ENCODE data around the gene ADK. TPM values are rescaled to one million over a fixed set of nuclear protein-coding genes. Genes with fewer than 3 reads are reported as not detected.

Gene ADK
- total RNA-seq, 1 donor from 2014 or later = 27.1 TPM

DNA sequence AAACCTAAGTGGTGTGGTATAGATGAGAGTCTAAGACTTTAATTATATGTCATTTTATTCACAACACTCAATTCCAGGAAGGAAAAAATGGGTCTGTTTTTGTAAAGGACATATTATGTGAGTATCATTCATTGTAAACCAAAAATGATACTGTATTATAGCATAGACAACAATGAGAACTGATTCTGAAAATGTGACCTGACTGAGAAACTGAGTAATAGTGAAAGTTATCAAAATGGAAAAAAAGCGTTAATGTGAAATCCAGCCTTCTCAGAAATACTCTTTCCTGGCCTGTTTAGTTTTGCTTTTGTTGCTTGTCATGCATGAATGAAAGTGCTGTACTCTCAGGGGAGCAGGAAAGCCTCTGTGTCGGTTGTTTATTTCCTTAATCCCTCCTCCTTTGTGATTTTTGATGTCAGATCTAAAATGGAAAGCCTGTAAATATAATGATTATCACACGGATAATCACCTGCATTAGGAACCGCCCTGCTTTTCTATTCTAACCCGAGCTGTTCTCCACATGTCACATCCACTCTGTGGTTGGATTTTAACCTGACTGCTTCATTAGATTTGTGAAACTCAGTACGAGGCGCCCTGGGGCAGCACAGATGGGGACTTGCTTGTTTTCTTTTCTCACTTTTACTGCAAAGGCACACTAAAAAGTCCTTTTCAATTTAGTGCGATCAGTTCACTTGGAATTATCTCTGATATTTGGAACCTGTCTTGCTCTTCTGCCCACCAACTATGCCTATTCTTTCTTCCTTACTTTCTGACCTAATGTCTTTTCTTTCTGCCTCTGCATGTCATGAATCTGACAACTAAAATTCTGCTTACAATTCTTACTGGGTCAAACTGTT is 434.4 kb downstream of the ADK start:
- intact Hi-C loops (cut with micrococcal nuclease) = loop anchor here (1.0 to 5.0 kb wide), 16 partner anchors 83 to 1173 kb away; partner anchors contain the start of genes ADK, ANXA7, AP3M1 and KAT6B

DNA sequence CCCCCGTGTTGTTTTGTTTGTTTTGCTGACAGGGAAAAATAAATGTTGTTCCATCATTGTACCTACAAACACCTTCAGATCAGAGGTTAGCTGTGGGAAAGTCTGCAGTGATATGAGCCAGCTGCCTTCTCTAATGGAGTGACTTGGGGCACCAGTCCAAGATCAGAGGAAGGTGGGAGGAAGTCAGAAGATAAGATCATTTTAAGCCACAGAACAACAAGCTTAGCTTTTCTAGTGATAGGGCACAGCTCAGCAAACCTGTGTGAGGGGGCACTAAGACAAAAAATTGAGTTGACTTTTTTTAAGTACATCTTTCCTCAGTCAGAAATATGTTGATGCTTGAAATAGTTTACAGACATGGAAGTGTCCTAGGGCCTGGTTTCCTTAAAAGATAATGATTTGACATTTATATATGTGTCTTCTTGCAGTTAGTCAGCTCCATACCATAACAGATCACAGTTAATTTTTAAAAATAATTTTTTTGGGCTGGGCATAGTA is 435.1 kb downstream of the ADK start:
- intact Hi-C loops (cut with micrococcal nuclease) = loop anchor here (2.0 to 5.0 kb wide), 8 partner anchors 84 to 1174 kb away; partner anchors contain the start of genes ANXA7 and VCL

DNA sequence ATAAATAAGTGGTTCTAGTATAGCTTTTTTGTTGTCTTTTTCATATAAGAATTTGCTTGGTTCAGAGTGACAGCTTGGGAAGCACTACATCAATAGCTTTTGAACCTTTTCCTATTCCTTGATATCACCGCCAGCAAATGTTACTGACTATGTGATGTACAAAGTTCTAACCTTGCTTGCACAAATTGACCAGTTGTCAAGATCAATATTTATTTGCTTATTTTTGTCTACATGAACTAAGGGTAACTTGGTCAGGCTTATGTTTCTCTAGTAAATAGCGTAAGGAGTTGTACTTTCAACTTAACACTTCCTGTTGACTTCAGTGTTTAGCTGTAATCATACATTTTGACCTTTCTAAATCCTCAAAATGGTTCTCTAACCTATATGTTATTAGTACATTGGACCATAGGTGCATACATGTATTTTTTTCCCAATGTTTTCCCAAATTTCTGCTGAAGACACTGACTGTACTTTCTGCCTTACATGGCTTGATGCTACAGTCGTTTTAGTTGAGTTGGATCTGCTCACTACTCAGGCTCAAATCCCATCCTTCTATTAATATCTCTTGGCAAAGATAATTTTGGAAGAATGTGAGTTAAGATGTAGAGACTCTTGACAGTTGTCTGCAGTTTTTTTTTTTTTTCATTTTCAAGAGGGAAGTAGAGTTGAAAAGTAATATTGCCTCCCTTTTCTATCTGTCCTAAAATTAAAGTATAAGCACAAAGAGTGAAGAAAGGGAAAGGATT is 436.3 kb downstream of the ADK start:
- intact Hi-C loops (cut with micrococcal nuclease) = loop anchor here (2.0 to 5.0 kb wide), 8 partner anchors 85 to 1175 kb away; partner anchors contain the start of genes ANXA7 and VCL

DNA sequence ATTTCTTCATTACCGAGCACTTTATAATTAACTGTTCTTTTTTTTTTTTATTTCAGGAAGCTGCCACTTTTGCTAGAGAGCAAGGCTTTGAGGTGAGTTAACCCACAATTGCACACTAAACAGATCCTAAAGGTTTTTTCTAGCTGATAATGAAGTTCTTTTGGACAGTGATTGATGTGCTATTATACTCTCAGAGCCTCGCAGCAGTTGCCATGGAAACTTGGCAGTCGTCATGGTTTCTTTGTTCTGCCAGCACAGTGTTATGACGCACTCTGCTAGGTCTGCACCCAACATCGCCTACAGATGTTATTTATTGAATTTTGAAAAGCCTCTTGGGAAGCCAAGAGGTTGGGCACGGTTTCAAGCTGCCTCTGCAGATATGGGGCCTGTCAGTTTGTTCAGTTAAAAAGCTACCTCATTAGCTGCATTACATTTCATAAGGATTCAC is 438.2 kb downstream of the ADK start:
- intact Hi-C loops (cut with micrococcal nuclease) = loop anchor here (1.0 to 5.0 kb wide), 8 partner anchors 87 to 1177 kb away; partner anchors contain the start of genes ANXA7, KAT6B and VCL

DNA sequence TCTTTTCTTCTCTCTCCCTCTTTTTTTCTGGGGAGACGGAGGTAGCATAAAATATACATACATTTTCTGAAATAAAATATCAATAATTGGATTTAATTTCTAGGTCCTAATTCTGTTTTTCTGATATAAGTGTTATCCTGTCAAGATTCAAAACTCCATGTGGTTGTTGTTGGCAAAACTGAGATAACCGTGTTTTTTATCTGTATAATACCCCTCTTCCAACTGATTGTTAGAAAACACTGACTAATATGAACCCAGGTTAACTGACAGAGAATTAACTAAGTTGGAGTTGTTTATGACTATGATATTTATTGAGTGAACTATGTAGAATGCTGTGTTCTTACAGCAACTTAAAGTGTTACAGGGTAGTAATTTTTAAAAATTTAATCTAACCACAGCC is 438.8 kb downstream of the ADK start:
- intact Hi-C loops (cut with micrococcal nuclease) = loop anchor here (1.0 to 5.0 kb wide), 8 partner anchors 88 to 1178 kb away; partner anchors contain the start of genes ANXA7, KAT6B and VCL

DNA sequence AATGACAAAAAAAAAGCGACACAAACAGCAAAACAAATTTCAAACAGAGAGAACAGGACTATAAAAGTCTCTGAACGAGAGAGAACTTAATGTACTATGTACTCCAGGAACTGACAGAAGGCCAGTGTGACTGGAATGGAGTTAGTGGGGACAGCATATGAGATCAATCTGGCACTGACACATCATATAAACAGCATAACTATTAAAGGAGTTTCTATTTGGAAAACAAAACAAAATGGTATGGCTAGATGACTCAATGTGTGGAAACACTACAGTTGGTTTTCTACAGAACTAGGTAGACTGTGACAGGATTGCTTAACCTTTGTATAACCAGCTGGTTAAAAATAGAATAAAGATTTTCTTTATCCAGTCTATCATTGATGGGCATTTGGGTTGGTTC is 442.4 kb downstream of the ADK start:
- intact Hi-C loops (cut with micrococcal nuclease) = no loop called here

DNA sequence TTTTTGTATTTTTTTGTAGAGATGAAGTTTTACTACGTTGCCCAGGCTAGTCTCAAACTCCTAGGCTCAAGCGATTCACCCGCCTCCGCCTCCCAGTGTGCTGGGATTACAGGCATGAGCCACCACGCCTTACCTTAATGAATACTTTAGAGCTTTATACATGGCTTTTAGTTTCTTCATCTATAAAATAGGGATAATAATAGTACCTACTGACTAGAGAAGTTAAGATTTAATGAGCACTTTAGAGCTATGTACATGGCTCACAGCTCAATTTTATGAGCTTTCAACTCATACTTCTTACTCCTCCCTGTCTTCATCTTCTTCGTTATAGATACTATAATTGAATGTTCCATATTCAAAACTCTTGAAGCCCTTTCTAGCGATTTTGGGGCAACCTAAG is 445.7 kb downstream of the ADK start:
- intact Hi-C loops (cut with micrococcal nuclease) = no loop called here

DNA sequence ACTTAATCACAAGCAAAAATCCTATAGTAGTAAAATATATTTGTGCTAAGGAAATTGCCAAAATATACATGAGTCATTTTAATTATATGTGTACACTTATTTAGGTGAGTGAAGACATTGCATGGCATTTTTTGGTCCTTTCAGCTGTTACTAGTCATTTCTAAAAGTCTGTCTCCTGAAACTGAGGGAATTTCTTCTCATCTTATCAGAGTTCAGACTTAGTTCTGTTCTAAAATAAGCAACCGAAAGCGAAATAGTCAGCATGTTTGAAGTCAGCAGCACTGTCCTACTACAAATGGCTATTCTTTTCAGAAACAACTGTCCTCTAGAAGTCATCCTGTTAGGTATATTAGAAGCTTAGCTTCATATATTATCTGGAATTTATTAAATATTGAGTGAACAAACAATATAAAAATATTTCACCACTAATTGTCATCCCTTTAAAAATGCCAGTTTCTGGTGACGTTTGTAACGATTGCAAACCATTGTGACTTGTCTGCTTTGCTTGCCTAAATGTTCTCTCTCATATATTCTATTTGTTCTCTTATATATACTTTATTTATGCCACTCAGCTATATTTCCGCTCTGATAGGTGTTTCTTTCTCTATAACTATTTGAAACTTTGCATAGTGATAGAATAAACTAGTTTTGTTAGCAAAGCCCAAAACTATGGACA is 448.0 kb downstream of the ADK start:
- intact Hi-C loops (cut with micrococcal nuclease) = no loop called here

DNA sequence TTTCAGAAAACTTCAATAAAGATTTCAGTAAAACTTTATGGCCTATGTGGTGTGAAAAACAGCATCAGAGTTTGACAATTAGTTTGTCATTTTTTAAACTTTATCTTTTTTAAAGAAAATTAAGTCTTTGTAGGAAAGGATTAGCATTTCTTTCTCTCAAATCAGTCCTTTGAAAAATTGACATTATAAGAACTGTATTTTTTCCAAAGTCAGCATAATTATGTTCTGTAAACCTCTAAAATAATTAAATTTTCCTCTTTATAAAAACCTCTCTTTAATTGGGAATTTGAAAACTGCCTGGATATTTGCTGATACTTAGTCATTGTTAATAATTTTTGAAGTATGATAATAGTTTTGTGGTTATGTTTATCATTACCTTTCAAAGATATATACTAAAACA is 448.7 kb downstream of the ADK start:
- intact Hi-C loops (cut with micrococcal nuclease) = no loop called here

DNA sequence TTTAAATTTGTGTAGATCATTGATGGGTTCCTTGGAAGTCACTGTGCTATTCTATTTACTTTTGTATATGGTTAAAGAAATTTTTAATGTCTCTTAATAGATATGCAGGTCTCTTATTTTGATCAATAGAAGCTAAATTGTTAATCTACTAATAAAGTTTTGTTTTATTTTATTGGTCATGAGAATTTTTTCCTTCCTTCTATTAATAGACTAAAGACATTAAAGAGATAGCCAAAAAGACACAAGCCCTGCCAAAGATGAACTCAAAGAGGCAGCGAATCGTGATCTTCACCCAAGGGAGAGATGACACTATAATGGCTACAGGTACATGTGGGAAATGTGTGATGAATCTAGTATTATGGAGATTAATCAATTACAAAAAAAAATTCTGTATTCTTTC is 449.1 kb downstream of the ADK start:
- intact Hi-C loops (cut with micrococcal nuclease) = no loop called here

DNA sequence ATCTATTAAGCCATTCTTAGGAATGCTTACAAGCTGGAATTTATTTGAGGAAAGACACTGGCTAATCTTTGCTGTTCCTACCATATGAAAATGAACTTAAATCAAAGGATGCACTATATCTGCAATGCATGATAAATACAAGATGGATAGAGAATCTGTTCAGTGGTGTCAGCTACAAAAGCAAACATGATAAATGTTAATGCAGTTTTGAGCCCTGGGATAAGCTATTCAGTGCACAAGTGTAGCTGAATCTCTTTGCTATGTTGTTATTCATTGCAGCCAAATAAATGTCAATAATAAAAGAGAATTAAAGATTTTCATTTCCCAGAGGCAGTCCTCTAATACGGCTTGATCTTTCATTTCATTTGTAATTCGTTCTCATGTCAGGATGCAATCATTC is 451.6 kb downstream of the ADK start:
- intact Hi-C loops (cut with micrococcal nuclease) = no loop called here

DNA sequence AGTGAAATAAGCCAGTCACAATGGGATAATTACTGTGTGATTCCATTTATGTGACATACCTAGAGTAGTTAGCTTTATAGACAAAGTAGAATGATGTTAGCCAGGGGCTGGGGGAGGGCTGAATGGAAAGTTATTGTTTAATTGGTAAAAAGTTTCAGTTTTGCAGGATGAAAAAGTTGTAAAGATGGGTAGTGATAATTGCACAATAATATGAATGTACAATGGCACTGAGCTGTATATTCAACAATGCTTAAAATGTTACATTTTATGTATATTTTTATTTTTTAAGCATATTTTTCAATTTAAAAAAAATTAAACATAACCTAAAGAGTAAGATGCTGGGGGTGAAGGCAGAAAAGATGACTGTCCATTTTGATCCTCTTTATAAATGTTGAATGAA is 459.3 kb downstream of the ADK start:
- intact Hi-C loops (cut with micrococcal nuclease) = no loop called here

DNA sequence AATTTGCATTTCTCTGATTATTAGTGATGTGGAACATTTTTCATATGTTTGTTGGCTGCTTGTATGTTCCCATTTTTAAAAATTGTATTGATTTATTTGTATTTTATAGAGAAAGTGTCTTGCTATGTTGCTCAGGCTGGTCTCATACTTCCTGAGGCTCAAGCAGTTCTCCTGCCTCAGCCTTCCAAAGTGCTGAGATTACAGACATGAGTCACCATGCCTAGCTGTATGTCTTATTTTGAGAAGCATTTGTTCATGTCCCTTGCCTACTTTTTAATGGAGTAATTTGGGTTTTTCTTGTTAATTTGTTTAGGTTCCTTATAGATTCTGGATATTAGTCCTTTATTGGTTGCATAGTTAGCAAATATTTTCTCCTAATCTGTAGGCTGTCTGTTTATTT is 461.2 kb downstream of the ADK start:
- intact Hi-C loops (cut with micrococcal nuclease) = no loop called here

DNA sequence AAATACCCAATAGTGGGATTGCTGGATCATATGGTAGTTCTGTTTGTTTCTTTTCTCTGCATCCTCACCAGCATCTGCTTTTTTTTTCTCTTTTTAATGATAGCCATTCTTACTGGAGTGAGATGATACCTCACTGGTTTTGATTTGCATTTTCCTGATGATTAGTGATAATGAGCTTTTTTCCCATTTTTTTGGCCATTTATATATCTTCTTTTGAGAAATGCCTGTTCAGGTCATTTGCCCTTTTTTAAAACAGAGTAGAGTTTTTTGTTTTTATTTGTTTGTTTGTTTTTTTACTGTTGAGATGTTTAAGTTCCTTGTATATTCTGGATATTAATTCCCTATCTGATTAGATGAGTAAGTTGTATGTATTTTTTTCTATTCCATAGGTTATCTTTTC is 469.6 kb downstream of the ADK start:
- intact Hi-C loops (cut with micrococcal nuclease) = no loop called here

DNA sequence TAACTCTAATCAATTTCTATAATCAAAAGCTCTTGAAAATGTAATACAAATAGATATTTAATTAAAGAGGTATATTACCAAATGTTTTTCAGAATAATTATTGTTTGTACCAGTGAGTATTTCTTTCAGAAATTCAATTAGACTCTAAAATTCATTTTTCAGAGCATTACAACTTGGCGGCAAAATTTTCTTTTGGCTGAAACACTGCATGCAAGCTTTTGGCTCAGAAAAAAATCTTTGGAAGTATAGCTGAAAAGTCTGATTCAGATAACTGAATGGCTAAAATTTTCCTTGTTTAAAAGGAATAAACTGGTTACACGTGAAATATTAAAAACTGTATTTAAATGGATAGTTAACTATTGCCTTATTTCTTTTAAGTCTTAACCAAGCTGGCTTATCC is 472.8 kb downstream of the ADK start:
- intact Hi-C loops (cut with micrococcal nuclease) = no loop called here

DNA sequence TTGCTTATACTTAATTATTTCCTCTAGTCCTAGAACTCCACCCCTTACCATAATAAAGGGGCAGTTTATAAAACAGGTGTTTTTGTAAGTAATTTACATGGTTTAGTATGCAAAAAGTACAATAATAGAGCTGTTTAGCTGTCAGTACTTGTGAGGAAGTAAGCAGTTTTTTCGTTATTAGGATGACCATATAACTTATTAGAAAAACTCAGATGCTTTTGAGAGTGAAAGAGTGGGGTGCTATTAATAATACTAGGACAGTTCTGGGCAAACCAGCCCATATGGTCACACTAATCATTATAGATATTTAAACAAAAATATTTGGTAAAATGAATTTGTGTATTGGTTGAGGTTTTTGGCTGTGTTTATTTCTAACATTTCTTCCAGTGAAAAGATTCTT is 473.5 kb downstream of the ADK start:
- intact Hi-C loops (cut with micrococcal nuclease) = no loop called here

DNA sequence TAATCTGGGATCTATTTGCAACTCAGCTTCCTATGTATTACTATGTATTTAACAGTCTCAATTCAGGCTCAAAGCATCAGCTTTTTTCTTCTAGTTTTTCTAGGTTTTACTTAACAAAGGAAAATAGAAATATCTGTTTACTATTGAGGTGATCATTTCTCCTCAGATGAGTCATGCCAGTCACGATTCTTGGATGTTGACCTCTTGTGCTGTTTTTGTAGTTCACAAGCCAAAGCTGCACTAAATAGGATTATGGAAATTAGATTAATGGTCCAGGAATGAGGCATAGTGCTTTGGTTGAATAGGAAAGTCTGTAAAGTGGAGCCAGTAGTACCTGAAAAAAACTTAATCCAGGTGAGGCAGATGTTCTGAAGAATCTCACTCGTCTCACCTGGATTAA is 477.1 kb downstream of the ADK start:
- intact Hi-C loops (cut with micrococcal nuclease) = no loop called here

DNA sequence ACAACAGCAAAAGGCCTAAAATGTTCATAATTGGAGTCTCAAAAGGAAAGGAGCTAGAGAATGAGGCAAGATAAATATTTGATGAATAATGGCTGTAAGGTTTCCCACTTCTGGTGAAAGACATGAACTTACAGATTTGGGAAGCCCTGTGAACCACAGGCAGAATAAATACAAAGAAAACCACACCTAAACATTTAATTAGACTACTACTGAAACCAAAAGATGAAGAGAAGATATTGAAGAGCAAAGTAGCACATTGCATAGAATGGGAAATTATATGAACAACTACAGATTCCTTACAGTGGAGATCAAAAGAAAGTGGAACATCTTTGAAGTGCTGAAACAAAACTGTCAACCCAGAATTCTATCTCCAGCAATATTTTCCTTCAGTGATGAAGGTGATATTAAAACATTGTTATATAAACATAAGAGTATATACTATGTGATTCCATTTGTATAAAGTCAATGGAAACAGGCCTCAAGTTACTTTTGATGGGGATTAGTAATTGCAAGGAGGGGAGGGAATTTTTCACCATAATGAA is 484.0 kb downstream of the ADK start:
- intact Hi-C loops (cut with micrococcal nuclease) = no loop called here

DNA sequence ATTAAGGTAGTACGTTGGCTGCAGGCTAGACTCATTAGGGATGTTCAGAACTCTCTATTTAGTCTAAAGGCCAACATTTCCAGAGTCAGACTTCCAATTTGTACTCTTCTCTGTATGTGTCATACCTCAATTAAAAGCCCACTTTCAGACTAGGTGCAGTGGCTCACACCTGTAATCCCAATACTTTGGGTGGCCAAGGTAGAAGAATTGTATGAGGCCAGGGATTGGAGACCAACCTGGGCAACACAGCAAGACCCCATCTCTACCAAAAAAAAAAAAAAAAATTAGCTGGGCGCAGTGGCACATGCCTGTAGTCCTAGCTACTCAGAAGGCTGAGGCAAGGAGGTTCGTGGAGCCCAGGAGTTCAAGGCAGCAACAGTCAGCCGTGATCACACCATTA is 484.6 kb downstream of the ADK start:
- intact Hi-C loops (cut with micrococcal nuclease) = no loop called here

DNA sequence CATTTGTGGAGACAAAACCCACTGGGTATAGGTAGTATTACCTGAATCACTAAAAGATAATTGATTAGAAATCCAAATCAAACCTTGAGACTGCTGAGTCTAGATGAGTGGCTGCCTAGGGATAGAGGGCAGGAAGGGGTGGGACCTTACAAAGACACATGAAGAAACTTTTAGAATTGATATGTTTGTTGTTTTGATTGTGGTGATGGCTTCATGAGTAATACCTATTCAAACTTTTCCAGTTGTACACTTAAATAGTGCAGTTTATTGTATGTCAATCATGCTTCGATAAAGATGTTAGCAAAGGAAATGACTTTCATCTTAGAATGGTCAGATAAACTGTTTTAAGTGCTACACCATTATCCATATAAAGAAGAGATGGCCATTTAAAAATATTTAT is 486.7 kb downstream of the ADK start:
- intact Hi-C loops (cut with micrococcal nuclease) = no loop called here
